Neutrophil (primary cell): ENCODE results near the gene LRP3.

ENCODE experiments used
- H3K27ac ChIP-seq: fragments of 200-600 bp; sonication (generic); 2 replicates; pipeline ENCODE4 v1.5.1; 2016; ENCODE audit warnings: mild to moderate bottlenecking, moderate library complexity
- H3K27me3 ChIP-seq: fragments of 200-600 bp; sonication (generic); 2 replicates; pipeline ENCODE4 v1.6.0; 2016; ENCODE audit warnings: mild to moderate bottlenecking
- H3K36me3 ChIP-seq: fragments of 200-600 bp; sonication (generic); 2 replicates; pipeline ENCODE4 v1.5.1; 2017
- H3K4me1 ChIP-seq, 2 experiments: fragments of 200-600 bp in 1 of 2; sonication (generic) in 1 of 2; 1 replicate in 1 of 2; 2 replicates in 1 of 2; pipeline versions ENCODE4 v1.5.1 to v1.6.1; 2013 to 2016; ENCODE audit warnings: low read depth in 1 of 2, low read length in 1 of 2, mild to moderate bottlenecking in 1 of 2, moderate library complexity in 1 of 2; ENCODE audit not compliant: control insufficient read depth in 1 of 2, insufficient read depth in 1 of 2
- H3K4me3 ChIP-seq, 2 experiments: fragments of 200-600 bp in 1 of 2; sonication (generic) in 1 of 2; 1 replicate in 1 of 2; 2 replicates in 1 of 2; pipeline ENCODE4 v1.5.1; 2013 to 2016; ENCODE audit warnings: low read depth in 1 of 2, low read length in 1 of 2, mild to moderate bottlenecking in 1 of 2, moderate library complexity in 1 of 2
- H3K9me3 ChIP-seq: fragments of 200-600 bp; sonication (generic); 2 replicates; pipeline ENCODE4 v1.5.1; 2016
- CTCF ChIP-seq: fragments of 200-600 bp; sonication (generic); IDR thresholded peaks from 2 replicates; pipeline ENCODE4 v1.5.1; 2016; ENCODE audit warnings: antibody characterized with exemption

Gene LRP3

GRCh38 chr19:33197591-33198000 lies 3.5 kb downstream of the LRP3 start:
- H3K36me3 ChIP-seq, result peaks cover 15% of the 10 kb centered on the region
- no peaks in the 10 kb centered on the region for H3K9me3 ChIP-seq
- peaks cover 59 to 62% of the 10 kb centered on the region in 2 experiments for H3K4me1 ChIP-seq
- H3K27me3 ChIP-seq, result no peaks in the 10 kb centered on the region
- H3K27ac ChIP-seq, result no peak overlapping the region
- TF ChIP-seq CTCF, result no peak
- H3K4me3 ChIP-seq, result no peak overlapping the region

- no peak for TF ChIP-seq CTCF
- H3K27me3 ChIP-seq, result no peaks in the 10 kb centered on the region
- H3K4me3 ChIP-seq, result no peak overlapping the region
- H3K36me3 ChIP-seq, result peaks cover 21% of the 10 kb centered on the region
- no peaks in the 10 kb centered on the region for H3K9me3 ChIP-seq
- H3K4me1 ChIP-seq, result peaks cover 59% of the 10 kb centered on the region in 2 experiments
- H3K27ac ChIP-seq, result no peak overlapping the region
Observed at GRCh38 chr19:33198169-33198568, 4.0 kb downstream of the LRP3 start.

DNA sequence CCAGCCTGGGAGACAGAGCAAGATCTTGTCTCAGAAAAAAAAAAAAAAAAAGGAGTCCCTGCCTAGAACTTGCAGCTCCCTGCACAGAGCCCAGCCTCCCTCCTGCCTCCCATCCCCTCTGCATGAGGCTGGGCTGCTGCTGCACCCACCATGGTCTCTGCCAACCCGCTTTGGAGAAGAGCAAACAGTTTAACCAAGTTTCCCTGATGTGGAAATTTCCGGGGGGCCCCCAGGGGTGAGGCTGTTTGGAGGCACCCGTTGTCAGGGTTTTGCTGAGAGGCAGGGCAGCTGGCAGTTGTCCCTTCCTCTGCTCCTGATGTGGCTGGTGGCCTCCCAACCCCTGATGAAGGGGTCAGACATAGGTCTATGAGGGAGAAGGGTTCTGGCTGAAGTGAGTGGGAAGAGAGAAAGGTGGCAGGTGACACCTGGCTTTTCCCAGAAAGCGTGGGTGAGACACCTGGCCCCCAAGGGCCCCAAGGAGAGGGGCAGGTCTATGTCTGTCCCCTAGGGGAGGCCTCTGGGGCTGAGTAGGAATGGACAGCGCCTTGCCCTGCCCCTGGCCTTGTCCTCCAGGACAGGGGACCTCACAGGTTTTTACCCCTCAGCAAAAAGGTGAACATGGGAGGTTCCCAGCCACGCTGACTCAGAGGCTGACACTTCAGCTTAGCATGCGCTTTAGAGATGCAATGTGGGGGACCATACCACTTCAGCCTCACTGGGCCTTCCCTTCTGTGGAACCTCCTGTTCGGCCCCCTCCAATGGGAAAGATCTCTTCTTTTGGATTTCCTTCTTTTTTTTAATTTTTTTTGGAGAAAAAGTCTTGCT lies 5.5 kb downstream of the LRP3 start:
- H3K36me3 ChIP-seq, result peaks cover 34% of the 10 kb centered on the region
- TF ChIP-seq CTCF, result no peak
- no peaks in the 10 kb centered on the region for H3K27me3 ChIP-seq
- peak overlapping the region; percentile 58 for H3K27ac ChIP-seq
- no peaks in the 10 kb centered on the region for H3K9me3 ChIP-seq
- no peak overlapping the region for H3K4me3 ChIP-seq
- H3K4me1 ChIP-seq, result peaks cover 51 to 53% of the 10 kb centered on the region in 2 experiments

- no peak overlapping the region for H3K27ac ChIP-seq
- no peaks in the 10 kb centered on the region for H3K27me3 ChIP-seq
- H3K4me1 ChIP-seq, result peaks cover 34 to 38% of the 10 kb centered on the region in 2 experiments
- TF ChIP-seq CTCF, result no peak
- H3K36me3 ChIP-seq, result peaks cover 52% of the 10 kb centered on the region
- no peaks in the 10 kb centered on the region for H3K9me3 ChIP-seq
- no peak overlapping the region for H3K4me3 ChIP-seq
Observed at GRCh38 chr19:33201473-33201872, 7.3 kb downstream of the LRP3 start.

- Histone ChIP-seq H3K4me1 (peaks cover 33 to 35% of the 10 kb centered on the region in 2 experiments), H3K27ac (no peak overlapping the region), H3K9me3 (no peaks in the 10 kb centered on the region), H3K27me3 (no peaks in the 10 kb centered on the region), H3K4me3 (no peak overlapping the region), H3K36me3 (peaks cover 57% of the 10 kb centered on the region)
- no peak for TF ChIP-seq CTCF
Observed at GRCh38 chr19:33201886-33202545, 7.9 kb downstream of the LRP3 start.
